ENCODE measurements around the gene RASL11A.
"Not testable (repeated sequence)": the region's sequence is repeated elsewhere in the genome, so short reads cannot be mapped to it uniquely, and the experiment has no call there.

RASL11A gene

GRCh38 chr13:27267596-27267995 is 3.0 kb upstream of the RASL11A start:
- no peak for DNase-seq (ENCODE audit: low read depth in 2 of 2)

- DNase-seq (ENCODE audit: low read depth in 2 of 2) = no peak
Observed at GRCh38 chr13:27269114-27269665, 1.4 kb upstream of the RASL11A start.

- DNase-seq (ENCODE audit: low read depth in 2 of 2) = no peak
Observed at GRCh38 chr13:27271570-27272096, 1.0 kb downstream of the RASL11A start.

- no peak for DNase-seq (ENCODE audit: low read depth in 2 of 2)
Observed at GRCh38 chr13:27273658-27274425, 3.2 kb downstream of the RASL11A start.

GRCh38 chr13:27274631-27275030 is 4.0 kb downstream of the RASL11A start:
- no peak for DNase-seq (ENCODE audit: low read depth in 2 of 2)

GRCh38 chr13:27276188-27276587 is 5.6 kb downstream of the RASL11A start:
- no peak for DNase-seq (ENCODE audit: low read depth in 2 of 2)

GRCh38 chr13:27279506-27279905 is 8.9 kb downstream of the RASL11A start:
- no peak for DNase-seq (ENCODE audit: low read depth in 2 of 2)

- DNase-seq (ENCODE audit: low read depth in 2 of 2) = no peak
Observed at GRCh38 chr13:27280009-27280656, 9.5 kb downstream of the RASL11A start.

GRCh38 chr13:27280841-27281240 is 10.2 kb downstream of the RASL11A start:
- DNase-seq (ENCODE audit: low read depth in 2 of 2) = no peak

GRCh38 chr13:27281420-27281819 is 10.8 kb downstream of the RASL11A start:
- no peak for DNase-seq (ENCODE audit: low read depth in 2 of 2)

GRCh38 chr13:27283906-27284493 is 13.4 kb downstream of the RASL11A start:
- no peak for DNase-seq (ENCODE audit: low read depth in 2 of 2)

GRCh38 chr13:27288392-27288791 is 17.8 kb downstream of the RASL11A start:
- no peak for DNase-seq (ENCODE audit: low read depth in 2 of 2)

GRCh38 chr13:27289011-27289665 is 18.5 kb downstream of the RASL11A start:
- no peak for DNase-seq (ENCODE audit: low read depth in 2 of 2)

GRCh38 chr13:27290715-27291114 is 20.1 kb downstream of the RASL11A start:
- DNase-seq (ENCODE audit: low read depth in 2 of 2) = no peak

- not testable (repeated sequence) for DNase-seq (ENCODE audit: low read depth in 2 of 2)
Observed at GRCh38 chr13:27291967-27292366, 21.3 kb downstream of the RASL11A start.

GRCh38 chr13:27293076-27293691 is 22.6 kb downstream of the RASL11A start:
- DNase-seq (ENCODE audit: low read depth in 2 of 2) = no peak

- no peak for DNase-seq (ENCODE audit: low read depth in 2 of 2)
Observed at GRCh38 chr13:27293873-27294515, 23.4 kb downstream of the RASL11A start.

GRCh38 chr13:27295096-27295495 is 24.5 kb downstream of the RASL11A start:
- DNase-seq (ENCODE audit: low read depth in 2 of 2) = no peak

- DNase-seq (ENCODE audit: low read depth in 2 of 2) = no peak
Observed at GRCh38 chr13:27295660-27296059, 25.0 kb downstream of the RASL11A start.

- DNase-seq (ENCODE audit: low read depth in 2 of 2) = no peak
Observed at GRCh38 chr13:27296496-27296895, 25.9 kb downstream of the RASL11A start.

GRCh38 chr13:27298849-27299248 is 28.2 kb downstream of the RASL11A start:
- no peak for DNase-seq (ENCODE audit: low read depth in 2 of 2)
